Measurements from ENCODE around the gene SUPT4H1.

SUPT4H1 gene

DNA sequence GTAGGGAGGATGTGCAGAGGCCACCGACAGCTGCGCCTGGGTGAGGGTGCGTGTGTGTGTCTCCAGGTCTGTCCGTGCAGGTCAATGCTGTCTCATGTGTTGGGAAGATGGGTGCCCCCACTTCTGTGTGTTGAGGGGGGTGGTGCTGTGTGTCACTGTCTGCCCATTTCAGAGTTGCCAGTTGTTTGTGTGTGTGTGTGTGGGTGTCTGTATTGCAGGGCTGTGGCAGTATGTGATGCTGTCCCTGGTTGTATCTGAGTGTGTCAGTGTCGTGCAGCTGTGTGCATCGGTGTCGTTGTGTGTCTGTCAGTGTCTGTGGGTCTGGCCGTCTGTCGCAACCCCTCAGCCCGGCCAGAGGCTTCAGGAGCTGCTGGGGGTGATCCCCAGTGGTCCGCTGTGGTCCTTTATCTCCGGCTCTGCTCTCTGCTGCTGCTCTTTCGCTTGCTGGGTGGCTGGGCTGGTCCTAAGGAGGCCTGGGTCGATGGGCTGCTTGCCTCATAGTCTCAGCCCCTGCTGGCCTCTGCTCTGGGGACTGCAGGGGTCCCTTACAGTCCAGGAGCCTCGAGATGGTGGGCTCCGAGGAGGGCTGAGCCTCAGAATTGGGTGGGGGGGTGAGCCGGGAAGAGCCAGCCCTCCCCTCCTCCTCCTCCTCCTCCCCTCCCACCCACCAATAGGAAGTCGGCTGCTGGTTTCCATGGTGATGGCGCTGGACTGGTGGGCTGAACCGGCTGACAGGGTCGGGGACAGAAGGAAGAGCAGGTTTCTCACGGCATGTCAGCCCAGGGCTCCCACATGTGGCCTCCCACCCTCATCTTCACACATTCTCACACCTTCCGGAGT is 23.6 kb downstream of the SUPT4H1 start, which contains the start of gene TSPOAP1:
Gene TSPOAP1 (minus strand): TSS at position 601 of the 840 bp plus-strand sequence. CDS start 875 bp downstream, outside the sequence.
- DNase-seq: no peak

- DNase-seq: no peak
Measured at GRCh38 chr17:58327363-58328194, 24.4 kb downstream of the SUPT4H1 start.

DNA sequence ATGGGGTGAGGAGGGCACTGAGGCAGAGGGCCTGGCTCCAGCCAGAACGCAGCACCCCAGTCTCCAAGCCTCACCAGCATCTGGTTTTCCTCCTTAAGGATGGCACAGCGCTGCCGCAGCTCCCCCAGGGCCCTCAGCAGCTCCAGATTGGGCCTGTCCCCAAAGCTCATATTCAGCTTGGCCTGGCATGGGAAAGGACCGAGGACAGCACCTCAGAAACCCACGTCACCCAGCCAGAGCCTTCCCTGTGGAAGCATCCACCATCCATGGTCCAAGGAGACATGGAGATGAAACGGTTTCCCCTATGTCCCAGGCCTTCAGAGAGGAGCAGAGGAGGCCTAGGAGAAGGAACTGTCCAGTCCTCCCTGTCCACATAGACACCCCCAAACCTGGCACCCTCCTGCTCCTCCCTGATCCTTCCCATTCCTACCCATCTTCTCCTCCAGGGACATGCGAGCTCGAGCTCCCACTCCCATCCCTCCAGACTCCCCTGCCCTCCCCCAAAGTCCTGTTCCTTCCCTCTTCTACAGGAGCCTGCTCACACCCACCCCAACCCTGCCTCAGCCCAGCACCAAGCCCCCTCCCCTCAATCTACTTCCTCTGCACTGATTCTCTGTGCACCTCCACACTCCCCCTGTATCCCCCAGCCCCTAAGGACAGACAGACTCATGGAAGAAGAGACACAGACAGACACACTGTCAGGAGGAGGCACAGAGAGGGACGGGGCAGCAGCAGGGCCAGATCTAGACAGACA is 25.2 kb downstream of the SUPT4H1 start:
- no peak for DNase-seq

DNA sequence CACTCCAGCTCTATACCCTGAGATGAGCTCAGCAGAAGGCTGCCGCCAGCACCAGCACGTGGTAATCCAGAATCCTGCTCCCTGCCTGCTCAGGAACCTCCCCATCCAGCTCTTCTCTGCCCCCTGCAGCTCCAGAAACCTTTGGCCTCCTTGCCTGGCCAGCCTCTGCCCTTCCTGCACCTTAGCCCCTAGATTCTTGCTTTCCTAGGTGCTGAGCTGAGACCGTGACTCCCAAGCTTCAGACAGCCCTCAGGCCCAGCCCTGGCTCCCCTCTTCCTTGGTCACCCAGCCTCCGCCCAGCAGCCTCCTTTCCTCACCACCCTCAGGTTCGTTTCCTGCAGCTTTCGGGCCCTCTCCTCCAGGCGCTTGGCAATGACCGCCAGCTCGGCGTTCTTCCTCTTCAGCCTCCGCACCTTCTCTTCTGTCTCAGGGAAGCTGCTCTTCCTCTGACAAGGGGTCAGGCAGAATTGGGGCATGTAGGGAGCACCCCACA is 26.0 kb downstream of the SUPT4H1 start:
- no peak for DNase-seq

DNA sequence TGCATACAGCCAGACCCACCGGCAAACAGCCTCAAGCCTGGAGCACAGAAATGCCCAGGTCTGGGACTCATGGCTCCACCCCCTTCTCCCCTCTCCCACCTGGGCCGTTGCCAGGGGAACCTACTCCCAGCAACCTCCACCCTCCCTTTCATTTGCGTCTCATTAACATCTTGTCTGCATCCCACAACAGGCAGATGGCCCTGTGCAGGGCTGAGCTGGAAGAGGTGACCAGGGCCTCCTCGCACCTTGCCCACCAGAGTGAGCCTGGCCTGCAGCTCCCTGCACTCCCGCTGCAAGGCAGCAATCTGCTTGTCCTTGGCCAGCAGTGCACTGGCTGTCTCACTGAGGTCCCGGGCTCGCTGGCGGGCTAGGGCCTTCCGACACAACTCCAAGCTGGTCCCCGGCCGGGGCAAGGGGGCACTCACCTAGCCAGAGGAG is 26.7 kb downstream of the SUPT4H1 start:
- DNase-seq: no peak

DNA sequence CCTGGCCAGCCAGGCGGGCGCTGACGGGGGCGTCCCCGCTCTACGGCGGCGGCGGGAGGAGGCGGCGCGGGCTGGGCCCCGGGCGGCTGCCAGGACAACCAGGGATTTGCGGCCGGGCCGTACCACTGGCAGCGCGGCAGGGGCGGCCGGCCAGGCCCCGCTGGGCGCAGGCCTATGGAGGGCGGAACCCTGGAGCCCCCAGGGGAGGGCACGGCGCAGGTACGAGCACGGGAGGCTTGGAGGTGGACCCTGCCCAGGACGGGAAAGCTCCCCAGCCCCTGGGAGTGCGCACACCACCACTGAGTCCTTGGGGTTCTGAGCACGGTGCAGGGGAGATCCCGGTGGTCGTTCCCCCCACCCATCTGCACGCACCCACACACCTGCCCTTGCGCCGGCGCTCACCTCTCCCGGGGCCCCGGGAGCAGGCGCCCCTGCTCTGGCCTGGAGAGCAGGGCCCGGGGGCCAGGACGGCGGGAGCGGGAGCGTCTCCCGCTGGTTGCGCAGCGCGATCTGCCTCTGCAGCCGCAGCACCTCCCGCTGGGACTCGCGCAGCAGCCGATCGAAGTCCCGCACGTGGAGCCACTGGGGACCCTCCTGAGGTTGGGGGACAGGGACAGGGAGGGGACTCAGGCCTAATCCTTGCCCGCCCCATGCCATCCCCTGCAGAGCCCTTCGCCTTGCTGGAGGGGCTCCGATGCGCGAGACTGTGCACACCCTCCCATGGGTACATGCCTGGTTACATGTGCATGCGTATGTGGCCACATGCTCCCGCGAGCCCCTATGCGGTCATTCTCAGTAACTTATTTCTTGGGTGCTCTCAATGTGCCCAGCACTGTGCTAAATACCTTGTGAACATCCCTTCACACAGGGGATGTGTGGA is 27.4 kb downstream of the SUPT4H1 start:
- DNase-seq: no peak

DNA sequence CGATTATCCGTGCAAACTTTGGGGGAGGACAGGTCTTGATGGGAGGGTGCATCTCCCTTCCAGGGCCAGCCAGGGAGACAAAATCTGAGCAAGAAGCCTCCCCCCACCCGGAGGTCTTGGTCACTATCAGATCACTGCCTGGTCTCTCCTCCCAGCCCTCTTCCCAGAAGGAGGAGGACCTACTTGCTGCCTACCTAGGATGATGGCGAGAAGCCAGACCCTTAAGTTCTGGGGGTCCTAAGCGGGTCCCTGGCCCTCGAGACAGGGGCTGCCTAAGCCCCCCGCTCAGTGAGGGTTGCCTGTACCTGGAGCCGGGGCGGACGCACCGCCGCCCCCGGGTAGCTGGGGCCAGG is 28.0 kb downstream of the SUPT4H1 start:
- no peak for DNase-seq

- DNase-seq: no peak
Measured at GRCh38 chr17:58323366-58324055, 28.5 kb downstream of the SUPT4H1 start.

DNA sequence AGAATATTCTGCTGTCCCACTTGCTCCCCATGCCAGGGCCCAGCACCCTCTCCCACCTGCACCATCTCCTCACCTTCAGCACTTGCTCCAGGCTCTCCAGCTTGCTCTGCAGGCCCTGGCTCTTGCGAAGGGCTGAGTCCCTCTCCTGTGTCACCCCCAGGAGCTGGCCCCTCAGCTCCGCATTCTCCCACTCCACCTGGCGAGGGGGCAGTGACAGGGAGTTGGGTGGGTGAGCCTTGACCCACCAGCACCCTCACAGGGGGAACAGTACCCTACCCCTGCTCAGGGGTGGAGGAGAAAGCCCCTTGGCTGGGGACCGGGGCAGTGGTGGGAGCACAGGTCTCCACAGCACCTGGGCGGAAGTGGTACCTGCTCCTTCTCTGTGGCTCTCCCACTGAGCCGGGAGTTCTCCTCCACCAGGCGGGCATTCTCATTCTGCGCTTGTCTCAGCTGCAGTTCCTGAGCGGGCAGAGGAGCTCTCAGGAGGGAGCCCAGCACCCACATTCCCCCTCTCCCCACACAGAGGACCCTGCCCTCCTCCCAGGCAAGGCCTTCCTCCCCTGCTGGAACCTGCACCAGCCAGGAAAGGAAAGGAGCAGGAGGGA is 29.3 kb downstream of the SUPT4H1 start:
- no peak for DNase-seq

- no peak for DNase-seq
Measured at GRCh38 chr17:58321571-58322525, 30.2 kb downstream of the SUPT4H1 start.

GRCh38 chr17:58320570-58321323 is 31.3 kb downstream of the SUPT4H1 start:
- DNase-seq: no peak

GRCh38 chr17:58320163-58320558 is 31.8 kb downstream of the SUPT4H1 start:
- no peak for DNase-seq

DNA sequence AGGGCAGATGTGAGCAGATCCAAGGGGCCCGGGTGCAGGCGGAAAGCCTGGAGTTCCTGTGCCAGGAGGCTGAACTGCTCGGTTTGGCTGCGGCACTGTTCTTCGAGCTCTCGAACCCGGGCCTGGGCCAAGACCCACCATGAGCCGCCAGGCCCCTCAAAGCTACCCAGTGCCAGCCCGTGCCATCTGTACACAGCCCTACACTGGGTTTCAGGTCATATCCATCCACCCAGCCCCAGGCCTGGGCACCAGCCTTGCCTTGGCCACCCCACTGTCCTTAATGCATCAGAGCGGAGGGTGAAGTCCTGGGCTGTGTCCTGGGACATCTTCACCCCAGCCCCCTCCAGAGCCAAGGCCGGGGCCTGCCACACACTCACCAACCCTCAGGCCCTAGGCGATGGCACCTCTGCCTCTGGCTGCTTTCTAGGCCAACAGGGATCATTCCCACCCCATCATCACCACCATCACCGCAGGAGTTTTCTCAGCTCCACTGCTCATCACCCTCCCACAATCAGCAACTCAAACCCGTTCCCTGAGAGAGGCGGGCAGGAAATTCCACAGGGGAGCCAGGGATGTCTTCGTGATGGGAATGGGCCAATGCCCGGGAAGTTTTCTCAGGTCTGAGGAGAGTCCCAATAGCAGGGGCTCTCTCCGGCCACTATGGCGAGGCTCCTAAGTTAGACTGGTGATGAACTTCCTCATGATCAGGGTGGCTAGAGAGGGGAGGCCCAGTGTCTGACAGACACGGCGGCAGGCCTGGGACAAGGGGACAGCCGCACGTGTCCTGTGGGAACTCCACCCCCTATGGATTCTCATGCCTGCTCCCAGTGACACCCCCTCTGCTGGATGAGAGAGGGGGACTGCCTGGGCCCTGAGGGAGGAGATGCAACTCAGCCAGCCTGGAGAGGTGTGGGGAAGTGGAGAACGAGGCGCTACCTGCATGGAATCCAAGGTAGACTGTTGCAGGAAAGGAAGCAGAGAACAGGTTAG is 32.5 kb downstream of the SUPT4H1 start:
- DNase-seq: no peak

DNA sequence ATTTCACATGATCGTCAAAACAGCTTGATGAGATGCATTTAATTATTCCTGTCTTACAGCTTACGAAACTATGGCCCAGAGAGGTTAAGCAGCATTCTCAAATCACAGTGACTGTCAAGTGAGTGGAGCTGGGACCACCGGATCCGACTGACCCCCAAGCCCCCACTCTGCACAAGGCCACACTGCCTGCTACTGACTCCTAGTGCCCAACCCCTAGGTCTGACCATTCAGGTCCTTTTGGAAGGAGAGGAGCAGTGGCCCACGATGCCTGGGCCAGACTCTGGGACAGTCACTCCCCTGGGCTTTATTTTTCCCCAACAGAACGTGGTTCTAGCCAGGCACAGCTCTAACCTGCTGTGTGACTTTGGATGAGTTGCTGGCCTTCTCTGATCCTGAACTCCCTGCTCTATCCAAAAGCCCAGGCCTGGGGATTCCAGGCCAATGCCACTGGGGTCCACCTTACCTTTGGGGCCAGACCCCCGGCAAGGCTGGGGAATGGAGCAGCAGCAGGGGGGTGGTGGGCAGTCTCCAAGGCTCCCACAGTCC is 33.3 kb downstream of the SUPT4H1 start:
- DNase-seq: no peak

GRCh38 chr17:58318065-58318481 is 33.9 kb downstream of the SUPT4H1 start:
- no peak for DNase-seq

DNA sequence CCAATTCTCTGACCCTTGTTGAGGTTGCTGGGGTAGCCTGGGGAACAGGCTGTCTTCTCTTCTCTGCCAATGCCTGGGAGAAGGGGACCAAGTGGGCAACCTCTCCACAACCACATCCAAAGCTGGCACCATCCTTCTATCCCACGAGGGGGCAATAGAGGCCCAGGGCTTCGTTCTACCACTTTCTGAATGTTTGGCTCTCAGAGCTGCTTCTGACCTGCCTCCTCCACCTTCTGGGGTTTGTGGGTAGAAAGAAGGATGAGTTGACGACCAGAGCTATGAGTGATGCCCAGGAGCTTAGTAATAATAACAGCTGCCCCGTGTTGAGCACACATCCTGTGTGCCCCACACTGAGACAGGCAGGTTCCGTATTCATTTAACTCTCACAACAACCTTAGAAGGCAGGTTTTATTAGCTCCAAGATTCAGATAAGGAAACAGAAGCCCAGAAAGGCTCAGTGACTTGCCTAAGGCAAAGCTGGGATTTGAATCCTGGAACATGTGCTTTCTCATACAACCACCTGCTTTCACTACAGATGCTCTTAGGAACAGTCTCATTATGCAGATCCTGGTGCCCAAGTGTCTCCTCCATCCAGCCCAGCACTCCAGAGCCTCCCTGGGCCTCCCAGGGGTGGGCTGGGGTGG is 34.5 kb downstream of the SUPT4H1 start:
- peak; percentile 29 to 76 for DNase-seq
